ENCODE results near the gene ATAD3B. TPM values are rescaled to one million over a fixed set of nuclear protein-coding genes. Genes with fewer than 3 reads are reported as not detected.
A peak's percentile ranks its signal among the peaks of the same experiment; 100 is the strongest.

The ATAD3B gene
- polyA plus RNA-seq, 1 donor (not counting 4 experiments of a cell fraction or from before 2014, with no cell fraction given) = 20.6 TPM

DNA sequence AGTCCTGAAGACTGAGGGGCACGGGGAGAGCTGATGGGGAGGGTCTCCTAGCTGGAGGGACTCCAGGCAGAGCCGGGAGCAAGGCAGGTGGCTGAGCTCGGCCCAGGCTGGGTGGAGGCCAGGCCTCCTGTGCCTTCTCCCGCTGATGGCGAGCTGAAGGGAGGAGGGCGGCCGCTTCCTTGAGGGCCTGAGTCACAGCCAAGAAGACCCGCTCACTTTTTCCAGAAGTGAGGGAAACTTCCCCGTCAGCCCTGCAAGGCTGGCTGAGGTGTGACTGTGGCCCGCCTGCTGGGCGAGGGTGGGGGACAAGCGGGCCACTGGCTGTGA lies 37.8 kb upstream of the ATAD3B start:
- Histone ChIP-seq H4K20me1 (ENCODE audit: control insufficient read depth, extremely low read depth, insufficient read depth, low read length) (no peaks in the 10 kb centered on the region), H3K27ac (ENCODE audit: control insufficient read depth, insufficient read depth, low read length) (peak overlapping the region; percentile 31), H2AFZ (ENCODE audit: control insufficient read depth, low read length) (peak overlapping the region; percentile 75), H3K36me3 (ENCODE audit: control insufficient read depth in 2 of 2, extremely low read depth in 1 of 2, insufficient read depth in 2 of 2, low read length in 2 of 2) (no peaks in the 10 kb centered on the region), H3K9me3 (ENCODE audit: control insufficient read depth, low read depth, low read length) (no peaks in the 10 kb centered on the region), H3K4me3 (ENCODE audit: control insufficient read depth in 2 of 3, extremely low read depth in 1 of 3, insufficient read depth in 2 of 3, low read depth in 1 of 3, low read length in 3 of 3) (peak overlapping the region in 1 of 3 experiments; percentile 27), H3K9ac (ENCODE audit: control insufficient read depth, extremely low read depth, insufficient read depth, low read length) (peak overlapping the region; percentile 52), H3K4me2 (ENCODE audit: control insufficient read depth, extremely low read depth, insufficient read depth, low read depth, low read length) (peak overlapping the region; percentile 56), H3K27me3 (ENCODE audit: control insufficient read depth, extremely low read depth, insufficient read depth, low read length) (no peaks in the 10 kb centered on the region), H3K4me1 (ENCODE audit: control insufficient read depth, extremely low read depth, insufficient read depth, low read length) (peaks cover 27% of the 10 kb centered on the region), H3K9me1 (ENCODE audit: control insufficient read depth, extremely low read depth, insufficient read depth, low read length) (no peaks in the 10 kb centered on the region), H3K79me2 (ENCODE audit: control insufficient read depth, insufficient read depth, low read length) (no peaks in the 10 kb centered on the region)
- no peak for DNase-seq (ENCODE audit: low read depth, low spot score)
- dilution Hi-C loops (cut with MboI; ENCODE audit: extremely low pct_ligation_motif_present, low sequenced_read_pairs) = no loop called here
- no peak for TF ChIP-seq EZH2 (IDR thresholded peaks at IDR 0.05; ENCODE audit: low read length)
- TF ChIP-seq, protein P1, sequence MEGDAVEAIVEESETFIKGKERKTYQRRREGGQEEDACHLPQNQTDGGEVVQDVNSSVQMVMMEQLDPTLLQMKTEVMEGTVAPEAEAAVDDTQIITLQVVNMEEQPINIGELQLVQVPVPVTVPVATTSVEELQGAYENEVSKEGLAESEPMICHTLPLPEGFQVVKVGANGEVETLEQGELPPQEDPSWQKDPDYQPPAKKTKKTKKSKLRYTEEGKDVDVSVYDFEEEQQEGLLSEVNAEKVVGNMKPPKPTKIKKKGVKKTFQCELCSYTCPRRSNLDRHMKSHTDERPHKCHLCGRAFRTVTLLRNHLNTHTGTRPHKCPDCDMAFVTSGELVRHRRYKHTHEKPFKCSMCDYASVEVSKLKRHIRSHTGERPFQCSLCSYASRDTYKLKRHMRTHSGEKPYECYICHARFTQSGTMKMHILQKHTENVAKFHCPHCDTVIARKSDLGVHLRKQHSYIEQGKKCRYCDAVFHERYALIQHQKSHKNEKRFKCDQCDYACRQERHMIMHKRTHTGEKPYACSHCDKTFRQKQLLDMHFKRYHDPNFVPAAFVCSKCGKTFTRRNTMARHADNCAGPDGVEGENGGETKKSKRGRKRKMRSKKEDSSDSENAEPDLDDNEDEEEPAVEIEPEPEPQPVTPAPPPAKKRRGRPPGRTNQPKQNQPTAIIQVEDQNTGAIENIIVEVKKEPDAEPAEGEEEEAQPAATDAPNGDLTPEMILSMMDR (optimal IDR thresholded peaks at IDR 0.05 in 1 of 3, IDR thresholded peaks at IDR 0.05 in 1 of 3, conservative IDR thresholded peaks at IDR 0.05 in 1 of 3; ENCODE audit: extremely low read depth in 1 of 3, insufficient read depth in 2 of 3, low read length in 3 of 3) = no peak
- FAIRE-seq = no peak

DNA sequence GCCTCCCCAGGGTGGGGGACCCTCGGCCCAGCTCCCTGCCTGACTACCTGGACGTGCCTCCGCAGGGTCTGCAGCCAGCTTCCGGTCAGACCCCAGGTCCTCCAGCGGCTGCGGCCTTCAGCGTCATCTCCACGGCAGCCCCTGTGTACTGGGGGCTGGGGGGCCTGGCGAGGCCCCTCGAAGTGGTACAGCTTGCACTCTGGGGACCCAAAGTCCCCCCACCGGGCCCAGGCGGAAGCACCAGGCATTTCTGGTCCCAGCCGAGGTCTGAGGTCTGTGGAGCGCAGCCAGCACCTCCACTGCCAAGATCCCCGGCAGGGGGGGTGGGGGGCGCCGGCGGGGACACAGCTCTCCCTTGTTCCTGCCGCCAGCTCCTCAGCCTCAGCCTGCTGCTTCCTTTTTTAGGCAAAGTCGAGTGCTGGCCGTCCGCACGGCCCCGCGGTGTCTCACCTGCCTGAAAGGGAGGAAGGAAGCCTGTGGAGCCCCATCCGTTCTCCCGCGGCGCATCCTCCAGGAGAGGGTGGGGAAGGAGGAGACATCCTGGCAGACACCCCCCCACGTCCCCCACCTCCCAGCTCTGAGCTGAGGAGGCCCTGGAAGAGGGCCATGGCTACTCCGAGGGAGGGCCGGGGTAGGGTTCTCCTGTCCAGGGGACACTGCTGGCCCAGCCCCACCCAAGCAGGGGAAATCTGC lies 37.3 kb upstream of the ATAD3B start:
- no peaks in the 10 kb centered on the region for H3K27me3 ChIP-seq (ENCODE audit: control insufficient read depth, extremely low read depth, insufficient read depth, low read length)
- H3K9me3 ChIP-seq (ENCODE audit: control insufficient read depth, low read depth, low read length) = no peaks in the 10 kb centered on the region
- peak overlapping the region; percentile 52 for H3K9ac ChIP-seq (ENCODE audit: control insufficient read depth, extremely low read depth, insufficient read depth, low read length)
- H3K4me2 ChIP-seq (ENCODE audit: control insufficient read depth, extremely low read depth, insufficient read depth, low read depth, low read length) = peak overlapping the region; percentile 56
- H3K9me1 ChIP-seq (ENCODE audit: control insufficient read depth, extremely low read depth, insufficient read depth, low read length) = no peaks in the 10 kb centered on the region
- no peaks in the 10 kb centered on the region for H4K20me1 ChIP-seq (ENCODE audit: control insufficient read depth, extremely low read depth, insufficient read depth, low read length)
- no peak overlapping the region for H3K4me3 ChIP-seq (ENCODE audit: control insufficient read depth in 2 of 3, extremely low read depth in 1 of 3, insufficient read depth in 2 of 3, low read depth in 1 of 3, low read length in 3 of 3)
- peak overlapping the region; percentile 75 for H2AFZ ChIP-seq (ENCODE audit: control insufficient read depth, low read length)
- H3K4me1 ChIP-seq (ENCODE audit: control insufficient read depth, extremely low read depth, insufficient read depth, low read length) = peaks cover 27% of the 10 kb centered on the region
- H3K79me2 ChIP-seq (ENCODE audit: control insufficient read depth, insufficient read depth, low read length) = no peaks in the 10 kb centered on the region
- no peak for TF ChIP-seq EZH2 (IDR thresholded peaks at IDR 0.05; ENCODE audit: low read length)
- no peak for FAIRE-seq
- dilution Hi-C loops (cut with MboI; ENCODE audit: extremely low pct_ligation_motif_present, low sequenced_read_pairs) = no loop called here
- DNase-seq (ENCODE audit: low read depth, low spot score) = no peak
- no peak overlapping the region for H3K27ac ChIP-seq (ENCODE audit: control insufficient read depth, insufficient read depth, low read length)
- no peaks in the 10 kb centered on the region for H3K36me3 ChIP-seq (ENCODE audit: control insufficient read depth in 2 of 2, extremely low read depth in 1 of 2, insufficient read depth in 2 of 2, low read length in 2 of 2)

DNA sequence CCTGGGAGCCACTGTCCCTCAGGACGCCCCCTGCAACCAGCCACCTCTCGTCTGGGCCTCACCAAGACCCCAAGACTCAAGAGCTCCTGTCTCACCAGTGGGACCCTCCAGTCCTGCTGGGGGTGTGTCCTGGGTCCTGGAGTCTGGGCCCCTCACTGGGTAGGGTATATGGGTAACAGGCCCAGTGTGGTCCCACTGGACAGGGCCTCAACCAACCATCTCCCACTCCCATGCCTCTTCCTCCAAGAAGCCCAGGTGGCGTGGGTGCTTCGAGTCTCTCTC lies 36.8 kb upstream of the ATAD3B start:
- no peak overlapping the region for H3K9ac ChIP-seq (ENCODE audit: control insufficient read depth, extremely low read depth, insufficient read depth, low read length)
- no peaks in the 10 kb centered on the region for H3K27me3 ChIP-seq (ENCODE audit: control insufficient read depth, extremely low read depth, insufficient read depth, low read length)
- no peaks in the 10 kb centered on the region for H4K20me1 ChIP-seq (ENCODE audit: control insufficient read depth, extremely low read depth, insufficient read depth, low read length)
- no peaks in the 10 kb centered on the region for H3K9me1 ChIP-seq (ENCODE audit: control insufficient read depth, extremely low read depth, insufficient read depth, low read length)
- H3K36me3 ChIP-seq (ENCODE audit: control insufficient read depth in 2 of 2, extremely low read depth in 1 of 2, insufficient read depth in 2 of 2, low read length in 2 of 2) = no peaks in the 10 kb centered on the region
- DNase-seq (ENCODE audit: low read depth, low spot score) = no peak
- no peak for TF ChIP-seq EZH2 (IDR thresholded peaks at IDR 0.05; ENCODE audit: low read length)
- TF ChIP-seq, protein P1 (optimal IDR thresholded peaks at IDR 0.05 in 1 of 3, IDR thresholded peaks at IDR 0.05 in 1 of 3, conservative IDR thresholded peaks at IDR 0.05 in 1 of 3; ENCODE audit: extremely low read depth in 1 of 3, insufficient read depth in 2 of 3, low read length in 3 of 3) = no peak
- H3K27ac ChIP-seq (ENCODE audit: control insufficient read depth, insufficient read depth, low read length) = no peak overlapping the region
- H3K9me3 ChIP-seq (ENCODE audit: control insufficient read depth, low read depth, low read length) = no peaks in the 10 kb centered on the region
- H2AFZ ChIP-seq (ENCODE audit: control insufficient read depth, low read length) = no peak overlapping the region
- no peaks in the 10 kb centered on the region for H3K79me2 ChIP-seq (ENCODE audit: control insufficient read depth, insufficient read depth, low read length)
- dilution Hi-C loops (cut with MboI; ENCODE audit: extremely low pct_ligation_motif_present, low sequenced_read_pairs) = no loop called here
- H3K4me3 ChIP-seq (ENCODE audit: control insufficient read depth in 2 of 3, extremely low read depth in 1 of 3, insufficient read depth in 2 of 3, low read depth in 1 of 3, low read length in 3 of 3) = no peak overlapping the region
- no peak overlapping the region for H3K4me2 ChIP-seq (ENCODE audit: control insufficient read depth, extremely low read depth, insufficient read depth, low read depth, low read length)
- H3K4me1 ChIP-seq (ENCODE audit: control insufficient read depth, extremely low read depth, insufficient read depth, low read length) = peaks cover 27% of the 10 kb centered on the region
- no peak for FAIRE-seq
